ENCODE data around the gene AKAP11. TPM values are rescaled to one million over a fixed set of nuclear protein-coding genes. Genes with fewer than 3 reads are reported as not detected.

The AKAP11 gene
- polyA plus RNA-seq, 1 donor (not counting 4 experiments of a cell fraction or from before 2014, with no cell fraction given), result 17.4 TPM

- Histone ChIP-seq H3K79me2 (ENCODE audit: control insufficient read depth, insufficient read depth, low read length) (peaks cover 2% of the 10 kb centered on the region), H3K4me3 (ENCODE audit: control insufficient read depth in 2 of 3, extremely low read depth in 1 of 3, insufficient read depth in 2 of 3, low read depth in 1 of 3, low read length in 3 of 3) (no peak overlapping the region), H3K27me3 (ENCODE audit: control insufficient read depth, extremely low read depth, insufficient read depth, low read length) (no peaks in the 10 kb centered on the region), H3K4me2 (ENCODE audit: control insufficient read depth, extremely low read depth, insufficient read depth, low read depth, low read length) (no peak overlapping the region), H3K27ac (ENCODE audit: control insufficient read depth, insufficient read depth, low read length) (no peak overlapping the region), H2AFZ (ENCODE audit: control insufficient read depth, low read length) (no peak overlapping the region), H3K9ac (ENCODE audit: control insufficient read depth, extremely low read depth, insufficient read depth, low read length) (no peak overlapping the region), H3K36me3 (ENCODE audit: control insufficient read depth in 2 of 2, extremely low read depth in 1 of 2, insufficient read depth in 2 of 2, low read length in 2 of 2) (peaks cover 1 to 3% of the 10 kb centered on the region in 2 experiments), H3K9me3 (ENCODE audit: control insufficient read depth, low read depth, low read length) (no peaks in the 10 kb centered on the region), H3K4me1 (ENCODE audit: control insufficient read depth, extremely low read depth, insufficient read depth, low read length) (no peaks in the 10 kb centered on the region), H4K20me1 (ENCODE audit: control insufficient read depth, extremely low read depth, insufficient read depth, low read length) (no peaks in the 10 kb centered on the region), H3K9me1 (ENCODE audit: control insufficient read depth, extremely low read depth, insufficient read depth, low read length) (no peaks in the 10 kb centered on the region)
- DNase-seq (ENCODE audit: low read depth, low spot score) (no peak), FAIRE-seq (no peak)
- no peak for TF ChIP-seq EZH2 (IDR thresholded peaks at IDR 0.05; ENCODE audit: low read length)
- TF ChIP-seq, protein P1, sequence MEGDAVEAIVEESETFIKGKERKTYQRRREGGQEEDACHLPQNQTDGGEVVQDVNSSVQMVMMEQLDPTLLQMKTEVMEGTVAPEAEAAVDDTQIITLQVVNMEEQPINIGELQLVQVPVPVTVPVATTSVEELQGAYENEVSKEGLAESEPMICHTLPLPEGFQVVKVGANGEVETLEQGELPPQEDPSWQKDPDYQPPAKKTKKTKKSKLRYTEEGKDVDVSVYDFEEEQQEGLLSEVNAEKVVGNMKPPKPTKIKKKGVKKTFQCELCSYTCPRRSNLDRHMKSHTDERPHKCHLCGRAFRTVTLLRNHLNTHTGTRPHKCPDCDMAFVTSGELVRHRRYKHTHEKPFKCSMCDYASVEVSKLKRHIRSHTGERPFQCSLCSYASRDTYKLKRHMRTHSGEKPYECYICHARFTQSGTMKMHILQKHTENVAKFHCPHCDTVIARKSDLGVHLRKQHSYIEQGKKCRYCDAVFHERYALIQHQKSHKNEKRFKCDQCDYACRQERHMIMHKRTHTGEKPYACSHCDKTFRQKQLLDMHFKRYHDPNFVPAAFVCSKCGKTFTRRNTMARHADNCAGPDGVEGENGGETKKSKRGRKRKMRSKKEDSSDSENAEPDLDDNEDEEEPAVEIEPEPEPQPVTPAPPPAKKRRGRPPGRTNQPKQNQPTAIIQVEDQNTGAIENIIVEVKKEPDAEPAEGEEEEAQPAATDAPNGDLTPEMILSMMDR (optimal IDR thresholded peaks at IDR 0.05 in 1 of 3, IDR thresholded peaks at IDR 0.05 in 1 of 3, conservative IDR thresholded peaks at IDR 0.05 in 1 of 3; ENCODE audit: extremely low read depth in 1 of 3, insufficient read depth in 2 of 3, low read length in 3 of 3), result no peak
- dilution Hi-C loops (cut with MboI; ENCODE audit: extremely low pct_ligation_motif_present, low sequenced_read_pairs), result no loop called here
Observed at GRCh38 chr13:42283574-42283973, 11.6 kb downstream of the AKAP11 start.

GRCh38 chr13:42284068-42284467 lies 12.1 kb downstream of the AKAP11 start:
- no peaks in the 10 kb centered on the region for H3K4me1 ChIP-seq (ENCODE audit: control insufficient read depth, extremely low read depth, insufficient read depth, low read length)
- H3K9ac ChIP-seq (ENCODE audit: control insufficient read depth, extremely low read depth, insufficient read depth, low read length), result no peak overlapping the region
- peaks cover 2% of the 10 kb centered on the region for H3K79me2 ChIP-seq (ENCODE audit: control insufficient read depth, insufficient read depth, low read length)

More at GRCh38 chr13:42284068-42284467, 12.1 kb downstream of the AKAP11 start:
- H3K4me2 ChIP-seq (ENCODE audit: control insufficient read depth, extremely low read depth, insufficient read depth, low read depth, low read length), result no peak overlapping the region
- TF ChIP-seq, protein P1 (optimal IDR thresholded peaks at IDR 0.05 in 1 of 3, IDR thresholded peaks at IDR 0.05 in 1 of 3, conservative IDR thresholded peaks at IDR 0.05 in 1 of 3; ENCODE audit: extremely low read depth in 1 of 3, insufficient read depth in 2 of 3, low read length in 3 of 3), result no peak
- TF ChIP-seq EZH2 (IDR thresholded peaks at IDR 0.05; ENCODE audit: low read length), result no peak
- H4K20me1 ChIP-seq (ENCODE audit: control insufficient read depth, extremely low read depth, insufficient read depth, low read length), result no peaks in the 10 kb centered on the region
- no peak for DNase-seq (ENCODE audit: low read depth, low spot score)
- no peak overlapping the region for H3K4me3 ChIP-seq (ENCODE audit: control insufficient read depth in 2 of 3, extremely low read depth in 1 of 3, insufficient read depth in 2 of 3, low read depth in 1 of 3, low read length in 3 of 3)
- H3K9me1 ChIP-seq (ENCODE audit: control insufficient read depth, extremely low read depth, insufficient read depth, low read length), result no peaks in the 10 kb centered on the region
- no peak for FAIRE-seq
- no peaks in the 10 kb centered on the region for H3K9me3 ChIP-seq (ENCODE audit: control insufficient read depth, low read depth, low read length)
- H2AFZ ChIP-seq (ENCODE audit: control insufficient read depth, low read length), result no peak overlapping the region
- H3K36me3 ChIP-seq (ENCODE audit: control insufficient read depth in 2 of 2, extremely low read depth in 1 of 2, insufficient read depth in 2 of 2, low read length in 2 of 2), result peaks cover 3 to 4% of the 10 kb centered on the region in 2 experiments
- dilution Hi-C loops (cut with MboI; ENCODE audit: extremely low pct_ligation_motif_present, low sequenced_read_pairs), result no loop called here
- no peaks in the 10 kb centered on the region for H3K27me3 ChIP-seq (ENCODE audit: control insufficient read depth, extremely low read depth, insufficient read depth, low read length)
- H3K27ac ChIP-seq (ENCODE audit: control insufficient read depth, insufficient read depth, low read length), result no peak overlapping the region
